MM.1S (cell line): Measurements from ENCODE around the gene HDAC7.

Source experiments
- CTCF ChIP-seq: fragments of 300-600 bp; sonication (generic); IDR thresholded peaks from 2 replicates; pipeline ENCODE4 v1.5.1; 2016; ENCODE audit warnings: antibody characterized with exemption, low read length, mixed read lengths
- EZH2 ChIP-seq: fragments of 300-600 bp; sonication (generic); optimal IDR thresholded peaks from 2 replicates; pipeline ENCODE3; 2017; ENCODE audit warnings: low read depth, mild to moderate bottlenecking, antibody characterized with exemption, low read length, mixed read lengths

- TF ChIP-seq EZH2 = no peak
- TF ChIP-seq CTCF = no peak
Observed at GRCh38 chr12:47786662-47787280, 32.9 kb downstream of the HDAC7 start.
